Activated naive CD4-positive, alpha-beta T cell treated with anti-CD3 and anti-CD28 coated beads, Interleukin-2, amount 50 U/mL, for 24 hours (primary cell): ENCODE measurements around the gene CFAP45.

ENCODE experiments used
- H3K27ac Mint-ChIP-seq: one replicate; pipeline ENCODE4 v1.8.0; 2021; ENCODE audit warnings: mild to moderate bottlenecking, mixed read lengths
- H3K27me3 Mint-ChIP-seq: one replicate; pipeline ENCODE4 v1.8.0; 2021; ENCODE audit warnings: mixed read lengths
- H3K36me3 Mint-ChIP-seq: one replicate; pipeline ENCODE4 v1.8.0; 2021; ENCODE audit warnings: mixed read lengths
- H3K4me1 Mint-ChIP-seq: one replicate; pipeline ENCODE4 v1.8.0; 2021; ENCODE audit warnings: mixed read lengths
- H3K4me3 Mint-ChIP-seq: one replicate; pipeline ENCODE4 v1.8.0; 2021; ENCODE audit warnings: mild to moderate bottlenecking, mixed read lengths
- H3K9me3 Mint-ChIP-seq: one replicate; pipeline ENCODE4 v1.8.0; 2021; ENCODE audit warnings: mixed read lengths

CFAP45 gene

DNA sequence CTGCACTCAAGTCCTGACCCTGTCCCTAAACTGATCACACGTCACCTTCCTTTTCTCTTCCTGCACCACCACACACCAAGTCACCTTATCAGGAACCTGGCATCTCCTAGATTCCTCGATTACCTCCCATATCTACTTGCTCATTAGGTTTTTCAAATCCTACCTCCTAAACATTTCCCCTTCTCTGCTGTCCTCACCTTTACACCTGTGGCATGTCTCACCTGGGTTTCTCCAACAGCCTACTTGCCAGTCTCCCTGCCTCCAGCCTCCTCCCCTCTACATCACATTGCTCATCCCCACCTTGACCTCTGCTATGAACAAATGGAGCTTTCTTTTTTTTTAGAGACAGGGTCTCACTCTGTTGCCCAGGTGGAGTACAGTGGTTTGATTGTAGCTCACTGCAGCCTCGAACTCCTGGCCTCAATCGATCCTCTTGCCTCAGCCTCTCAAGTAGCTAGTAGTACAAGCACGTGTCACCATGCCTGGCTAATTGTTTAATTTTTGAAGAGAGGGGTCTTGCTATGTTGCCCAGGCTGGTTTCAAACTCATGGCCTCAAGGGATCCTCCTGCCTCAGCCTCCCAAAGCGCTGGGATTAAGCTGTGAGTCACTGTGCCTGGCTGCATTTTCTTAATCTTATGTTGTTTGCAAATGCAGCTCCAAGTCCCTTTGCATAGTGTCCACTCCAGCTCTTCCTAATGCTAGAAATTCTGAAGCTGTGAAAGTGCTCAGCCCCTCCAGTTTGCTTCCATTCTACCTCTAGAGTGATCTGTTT, 39.1 kb upstream of the CFAP45 start:
- Mint-ChIP-seq H3K9me3 (no peaks in the 10 kb centered on the region), H3K4me3 (no peak overlapping the region), H3K36me3 (no peaks in the 10 kb centered on the region), H3K27ac (no peak overlapping the region), H3K27me3 (peaks cover 14% of the 10 kb centered on the region), H3K4me1 (peaks cover 6% of the 10 kb centered on the region)

DNA sequence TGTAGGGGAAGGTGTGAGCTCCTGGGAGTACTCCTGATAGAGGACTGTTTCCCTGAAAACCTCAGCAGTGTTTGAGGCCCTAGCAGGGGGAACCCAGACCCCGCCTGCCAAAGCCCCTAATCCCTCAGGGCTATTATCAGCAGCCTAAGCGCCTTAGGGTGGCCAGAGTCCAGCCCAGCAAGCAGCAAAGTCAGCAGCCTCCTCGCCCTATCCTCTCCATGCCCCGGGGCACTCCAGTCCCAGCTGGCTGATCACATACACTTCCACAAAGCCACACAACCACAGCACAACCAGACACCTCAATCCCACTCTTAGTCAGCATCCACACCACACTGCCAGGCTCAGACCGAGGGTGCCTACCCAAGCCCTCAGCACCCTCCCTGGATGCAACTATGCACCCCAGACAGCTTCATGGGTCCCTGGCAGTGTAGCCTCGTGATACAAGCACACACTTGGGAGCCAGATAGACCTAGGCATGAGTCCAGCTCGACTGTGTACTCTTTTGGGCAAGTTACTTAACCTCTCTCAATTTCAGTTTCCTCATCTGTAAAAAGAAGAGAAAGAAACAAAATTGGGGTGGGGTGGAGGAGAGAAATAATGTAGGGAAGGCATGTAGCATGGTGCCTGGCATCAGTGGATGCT, 38.4 kb upstream of the CFAP45 start:
- H3K4me1 Mint-ChIP-seq, result peaks cover 6% of the 10 kb centered on the region
- H3K4me3 Mint-ChIP-seq, result no peak overlapping the region
- H3K27ac Mint-ChIP-seq, result no peak overlapping the region
- peaks cover 8% of the 10 kb centered on the region for H3K27me3 Mint-ChIP-seq
- H3K9me3 Mint-ChIP-seq, result no peaks in the 10 kb centered on the region
- no peaks in the 10 kb centered on the region for H3K36me3 Mint-ChIP-seq

DNA sequence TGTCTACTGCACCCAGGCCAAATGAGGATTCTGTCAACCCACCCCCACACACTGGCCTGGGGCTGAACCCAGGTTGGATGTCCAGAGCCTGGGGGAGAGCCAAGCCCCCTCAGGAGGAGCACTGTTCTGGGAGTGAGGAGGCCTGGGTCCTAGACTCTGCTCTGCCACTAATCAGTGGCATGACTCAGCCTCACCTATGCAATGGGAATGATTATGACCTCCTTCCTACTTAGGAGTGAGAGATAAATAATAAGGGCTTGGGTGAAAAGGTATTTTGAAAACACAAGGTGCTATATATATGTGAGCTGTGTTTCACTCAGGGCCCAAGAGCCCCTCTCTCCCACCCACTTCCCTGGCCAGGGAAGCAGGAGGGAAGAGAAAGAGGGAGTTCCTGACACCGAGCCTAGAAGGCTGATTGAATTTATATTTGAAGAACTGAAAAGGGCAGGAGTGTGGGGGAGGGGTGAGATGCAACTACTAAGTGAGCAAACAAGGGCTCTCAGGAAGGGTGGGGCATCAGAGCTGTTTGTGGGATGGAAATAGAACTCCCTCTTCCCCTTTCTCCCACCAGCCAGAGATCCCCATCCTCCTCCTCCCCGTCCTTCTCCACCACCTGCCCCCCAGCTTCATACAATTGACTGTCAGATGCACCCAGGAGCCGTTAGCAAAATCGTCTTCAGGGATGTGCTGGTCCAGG, 37.2 kb upstream of the CFAP45 start:
- Mint-ChIP-seq H3K27me3 (peaks cover 5% of the 10 kb centered on the region), H3K9me3 (no peaks in the 10 kb centered on the region), H3K36me3 (no peaks in the 10 kb centered on the region), H3K27ac (no peak overlapping the region), H3K4me1 (peaks cover 6% of the 10 kb centered on the region), H3K4me3 (no peak overlapping the region)

DNA sequence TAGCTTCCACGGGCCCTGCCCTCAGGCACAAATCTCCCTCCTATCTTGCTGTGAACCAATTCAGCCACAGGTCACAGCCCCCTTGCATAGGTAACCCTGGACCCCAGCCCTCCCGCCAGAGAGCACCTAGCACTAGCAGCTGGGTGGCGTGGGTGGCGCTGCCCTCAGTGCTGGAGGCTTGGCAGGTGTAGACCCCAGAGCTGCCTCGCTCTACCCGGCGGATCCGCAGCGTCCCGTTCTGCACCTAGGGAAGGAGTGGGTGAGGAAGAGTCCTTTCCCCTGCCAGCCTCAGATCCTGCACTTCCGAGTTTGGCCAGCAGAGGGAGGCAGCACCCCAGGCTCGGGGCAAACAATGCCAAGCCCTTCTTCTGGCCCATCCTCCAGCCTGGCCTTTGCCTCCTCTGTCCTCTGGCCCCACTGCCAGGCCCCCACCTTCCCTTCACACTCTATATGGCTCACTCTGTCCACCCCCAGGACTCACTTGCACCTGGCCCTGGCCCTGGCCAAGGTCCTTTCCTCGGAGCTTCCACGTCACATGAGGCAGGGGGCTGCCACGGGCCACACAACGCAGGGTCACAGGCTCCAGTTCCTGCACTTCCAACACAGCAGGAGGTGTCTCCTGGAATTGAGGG, 36.4 kb upstream of the CFAP45 start:
- Mint-ChIP-seq H3K36me3 (no peaks in the 10 kb centered on the region), H3K27ac (peak overlapping the region; percentile 38), H3K9me3 (no peaks in the 10 kb centered on the region)

DNA sequence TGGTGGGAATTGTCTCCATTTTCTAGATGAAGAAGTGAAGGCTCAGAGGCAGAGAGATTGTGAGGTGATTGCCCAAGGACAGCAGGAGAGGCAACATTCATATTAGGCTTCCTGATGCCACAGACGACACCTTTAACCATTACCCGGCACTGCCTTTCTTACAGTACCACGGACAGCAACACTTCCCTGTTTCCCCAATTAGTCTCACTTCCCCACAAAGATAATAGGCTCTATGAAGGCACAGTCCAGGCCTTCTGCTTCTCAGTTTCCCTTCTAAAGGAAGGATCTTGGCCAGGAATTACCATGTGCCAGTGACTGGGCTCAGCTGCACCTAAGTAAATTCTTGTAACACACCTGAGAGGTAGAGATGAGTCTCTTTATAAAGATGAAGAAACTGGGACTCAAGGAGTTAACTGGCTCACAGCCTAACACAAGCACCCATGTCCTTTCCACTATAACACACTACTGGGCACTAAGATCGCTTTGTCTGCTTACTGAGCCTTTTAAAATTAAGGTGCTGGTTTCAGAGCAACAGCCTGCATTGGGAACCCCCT, 35.8 kb upstream of the CFAP45 start:
- H3K36me3 Mint-ChIP-seq, result no peaks in the 10 kb centered on the region
- H3K9me3 Mint-ChIP-seq, result no peaks in the 10 kb centered on the region
- H3K4me3 Mint-ChIP-seq, result no peak overlapping the region
- peak overlapping the region; percentile 38 for H3K27ac Mint-ChIP-seq
- H3K4me1 Mint-ChIP-seq, result peaks cover 6% of the 10 kb centered on the region
- peaks cover 2% of the 10 kb centered on the region for H3K27me3 Mint-ChIP-seq

More for the DNA sequence above, 36.4 kb upstream of the CFAP45 start:
- Mint-ChIP-seq H3K27me3 (peaks cover 5% of the 10 kb centered on the region), H3K4me3 (no peak overlapping the region), H3K4me1 (peaks cover 6% of the 10 kb centered on the region)

DNA sequence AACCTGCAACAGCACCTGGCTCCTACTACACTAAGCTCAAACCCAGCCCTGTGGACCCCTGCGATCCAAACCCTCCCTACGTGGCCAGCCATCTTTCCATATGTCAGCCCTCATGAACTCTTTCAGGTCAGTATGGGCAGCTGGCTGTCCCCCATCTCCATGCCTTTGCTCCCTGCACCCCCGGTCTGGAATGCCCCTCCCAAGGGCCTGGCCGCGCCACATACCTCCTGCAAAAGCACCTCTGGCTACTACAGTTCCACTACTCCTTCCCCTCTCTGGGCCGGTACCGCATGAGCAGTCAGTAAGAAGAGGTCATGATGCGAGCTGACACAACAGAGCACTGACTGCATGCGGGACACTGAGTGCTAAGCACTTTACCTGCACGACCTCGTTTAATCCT, 35.3 kb upstream of the CFAP45 start:
- H3K36me3 Mint-ChIP-seq, result no peaks in the 10 kb centered on the region
- H3K4me3 Mint-ChIP-seq, result no peak overlapping the region
- peaks cover 2% of the 10 kb centered on the region for H3K27me3 Mint-ChIP-seq
- no peak overlapping the region for H3K27ac Mint-ChIP-seq
- H3K4me1 Mint-ChIP-seq, result peaks cover 6% of the 10 kb centered on the region
- H3K9me3 Mint-ChIP-seq, result no peaks in the 10 kb centered on the region

DNA sequence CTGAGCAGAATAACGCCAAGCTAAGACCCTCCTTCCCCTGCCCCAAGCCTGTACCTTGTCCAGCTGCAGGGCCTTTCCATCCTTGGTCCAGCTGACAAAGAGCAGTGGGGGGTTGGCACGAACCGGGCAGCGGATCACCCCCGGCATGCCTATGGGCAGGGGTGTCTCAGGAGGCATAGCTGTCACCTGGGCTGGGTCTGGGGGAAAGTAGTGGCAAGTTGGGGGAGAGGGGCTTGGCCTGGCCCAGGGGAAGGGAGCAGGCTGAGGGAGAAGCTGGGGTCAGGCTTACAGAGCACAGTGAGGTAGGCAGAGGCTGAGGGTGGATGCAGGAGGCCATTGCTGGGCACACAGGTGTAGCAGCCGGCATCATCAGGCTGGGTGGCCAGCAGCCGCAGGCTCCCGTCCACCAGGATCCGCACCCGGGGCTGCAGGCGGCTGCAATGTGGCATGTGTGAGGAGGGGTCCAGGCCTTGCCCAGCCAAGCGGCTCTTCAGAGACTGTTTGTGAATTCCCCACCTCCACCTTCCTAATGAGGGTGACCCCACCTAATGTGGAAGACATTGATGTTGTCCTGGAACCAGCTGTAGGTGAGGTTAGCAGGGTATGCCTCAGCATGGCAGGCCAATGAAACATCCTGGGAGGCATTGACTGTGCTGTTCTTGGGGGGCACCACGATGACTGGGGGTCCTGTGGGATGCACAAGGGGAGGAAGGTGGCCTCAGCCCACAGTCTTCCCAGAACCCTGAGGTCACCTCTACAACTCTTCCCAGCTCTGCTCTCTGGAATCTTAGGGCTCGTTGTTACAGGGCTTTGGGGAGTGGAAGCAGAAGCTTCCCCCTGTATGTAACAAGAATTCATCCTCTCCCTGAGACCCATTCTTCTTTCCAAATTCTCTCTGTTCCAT, 34.4 kb upstream of the CFAP45 start:
- Mint-ChIP-seq H3K36me3 (no peaks in the 10 kb centered on the region), H3K4me1 (peaks cover 6% of the 10 kb centered on the region), H3K9me3 (no peaks in the 10 kb centered on the region), H3K27me3 (peaks cover 2% of the 10 kb centered on the region), H3K4me3 (no peak overlapping the region), H3K27ac (no peak overlapping the region)

DNA sequence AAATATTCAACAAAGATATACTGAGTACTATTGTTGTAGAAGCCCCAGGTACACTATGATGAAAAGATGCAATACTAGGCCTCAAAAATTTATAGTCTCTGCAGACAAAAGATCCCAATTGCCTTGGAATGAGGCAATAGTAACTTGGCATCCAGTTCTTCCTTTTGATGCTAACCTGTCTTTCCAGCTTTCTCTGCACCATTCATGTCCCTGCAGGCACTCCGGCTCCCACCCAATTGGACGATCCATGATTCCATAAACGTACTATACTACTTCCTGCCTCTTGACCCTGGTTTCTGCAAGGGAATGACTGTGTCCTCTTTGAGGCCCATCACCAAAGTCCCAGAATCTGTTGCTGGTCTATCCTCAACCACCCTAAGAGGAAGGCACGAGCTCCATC, 33.4 kb upstream of the CFAP45 start:
- H3K4me3 Mint-ChIP-seq, result no peak overlapping the region
- no peaks in the 10 kb centered on the region for H3K27me3 Mint-ChIP-seq
- peaks cover 6% of the 10 kb centered on the region for H3K4me1 Mint-ChIP-seq
- H3K36me3 Mint-ChIP-seq, result no peaks in the 10 kb centered on the region
- no peaks in the 10 kb centered on the region for H3K9me3 Mint-ChIP-seq
- H3K27ac Mint-ChIP-seq, result no peak overlapping the region

DNA sequence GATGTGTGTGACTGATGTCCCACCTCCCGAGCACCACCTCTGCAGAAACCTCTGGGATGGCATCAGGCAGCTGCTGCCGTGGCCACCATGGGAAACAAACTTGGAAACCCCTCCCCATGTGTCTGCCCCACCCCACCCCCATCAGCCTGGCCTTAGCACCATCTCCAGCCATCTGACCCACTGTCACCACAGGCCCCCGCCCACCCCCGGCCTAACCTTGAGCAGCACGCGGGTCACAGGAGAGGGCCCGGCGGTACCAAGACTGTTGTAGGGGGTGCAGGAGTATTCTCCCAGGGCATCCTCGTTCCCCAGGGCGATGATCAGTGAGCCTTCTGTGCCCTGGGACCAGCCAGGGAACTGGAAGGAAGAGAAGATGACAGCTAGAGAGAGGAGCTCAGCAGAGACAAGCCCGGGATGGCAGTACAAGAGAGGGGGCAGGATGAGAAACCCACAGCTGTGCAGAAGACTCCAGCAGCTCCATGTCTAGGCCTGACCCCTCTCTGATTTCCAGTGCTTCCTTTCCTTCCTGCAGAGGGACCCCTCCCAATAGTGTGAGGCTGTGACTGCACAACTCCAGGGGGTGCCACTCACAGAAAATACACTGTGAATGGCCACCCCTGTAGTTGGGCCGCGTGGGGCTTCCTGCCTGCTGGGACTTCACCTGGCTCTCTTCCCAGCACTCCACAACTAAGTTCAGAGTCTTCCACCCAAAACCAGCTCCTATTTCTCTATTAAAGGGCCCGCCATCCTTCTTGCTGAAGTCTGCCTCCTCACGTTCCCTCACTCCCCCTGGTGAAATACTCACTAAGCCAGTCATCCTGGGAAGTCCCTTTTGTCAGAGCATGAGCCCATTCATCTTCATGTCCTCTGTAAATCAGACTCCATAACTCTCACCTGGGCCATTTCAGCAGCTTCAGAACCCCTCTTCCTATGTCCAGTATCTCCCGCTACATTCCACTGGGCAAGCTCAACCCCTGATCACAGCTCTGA, 32.6 kb upstream of the CFAP45 start:
- Mint-ChIP-seq H3K27me3 (no peaks in the 10 kb centered on the region), H3K4me3 (no peak overlapping the region), H3K27ac (no peak overlapping the region), H3K4me1 (peaks cover 6% of the 10 kb centered on the region), H3K36me3 (no peaks in the 10 kb centered on the region), H3K9me3 (no peaks in the 10 kb centered on the region)

DNA sequence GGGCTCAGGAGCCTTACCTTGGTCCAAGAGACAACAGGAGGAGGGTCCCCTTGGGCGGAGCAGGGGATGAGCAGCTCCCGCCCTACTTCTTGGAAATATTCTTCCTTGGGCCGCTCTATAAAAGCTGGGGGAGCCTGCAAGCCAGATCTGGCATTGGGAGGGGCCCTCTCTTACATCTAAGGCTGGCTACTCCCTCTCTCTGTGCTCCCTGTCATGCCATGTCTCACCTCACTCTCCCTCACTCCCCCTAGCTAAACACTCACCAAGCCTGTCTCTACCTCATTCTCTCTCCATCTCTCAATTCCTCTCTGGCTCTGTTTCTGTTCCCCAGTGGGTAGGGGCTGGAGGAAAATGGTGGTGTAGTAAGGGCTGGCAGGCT, 31.8 kb upstream of the CFAP45 start:
- Mint-ChIP-seq H3K36me3 (no peaks in the 10 kb centered on the region), H3K4me1 (peaks cover 8% of the 10 kb centered on the region), H3K4me3 (no peak overlapping the region), H3K27ac (no peak overlapping the region), H3K27me3 (no peaks in the 10 kb centered on the region), H3K9me3 (no peaks in the 10 kb centered on the region)

DNA sequence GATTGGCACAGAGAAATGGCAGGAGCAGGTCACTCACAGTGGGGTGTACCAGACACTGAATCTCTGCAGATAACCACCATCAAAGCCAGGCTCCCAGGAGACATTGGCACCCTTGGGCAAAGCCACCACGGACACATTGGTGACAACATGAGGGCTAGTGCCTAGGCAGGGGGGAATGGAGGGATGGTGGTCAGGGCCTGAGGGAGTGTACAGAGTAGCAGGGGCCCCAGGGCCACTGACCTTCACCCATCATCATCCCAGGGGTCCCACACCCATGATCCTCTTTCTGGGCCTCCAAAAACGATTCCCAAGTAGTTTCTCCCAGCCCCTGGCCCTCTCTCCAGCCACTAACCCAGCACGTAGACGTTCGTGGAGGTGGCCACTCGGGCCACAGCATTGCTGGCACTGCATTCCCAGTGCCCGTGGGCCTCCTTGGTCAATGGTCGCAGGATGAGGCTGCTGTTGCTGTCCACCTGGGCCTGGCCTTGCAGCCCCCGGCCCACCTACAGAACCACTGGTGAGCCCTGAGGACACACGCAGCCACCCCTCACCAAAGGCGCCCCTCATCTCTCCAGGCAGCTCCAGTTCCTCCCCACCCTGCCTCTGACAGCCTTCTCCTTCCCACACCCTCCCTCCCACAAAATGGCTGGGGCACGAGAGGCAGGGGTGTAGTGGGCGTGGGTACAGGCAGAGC, 31.3 kb upstream of the CFAP45 start:
- Mint-ChIP-seq H3K4me3 (no peak overlapping the region), H3K36me3 (no peaks in the 10 kb centered on the region), H3K27ac (no peak overlapping the region), H3K4me1 (peaks cover 10% of the 10 kb centered on the region), H3K9me3 (no peaks in the 10 kb centered on the region), H3K27me3 (no peaks in the 10 kb centered on the region)

DNA sequence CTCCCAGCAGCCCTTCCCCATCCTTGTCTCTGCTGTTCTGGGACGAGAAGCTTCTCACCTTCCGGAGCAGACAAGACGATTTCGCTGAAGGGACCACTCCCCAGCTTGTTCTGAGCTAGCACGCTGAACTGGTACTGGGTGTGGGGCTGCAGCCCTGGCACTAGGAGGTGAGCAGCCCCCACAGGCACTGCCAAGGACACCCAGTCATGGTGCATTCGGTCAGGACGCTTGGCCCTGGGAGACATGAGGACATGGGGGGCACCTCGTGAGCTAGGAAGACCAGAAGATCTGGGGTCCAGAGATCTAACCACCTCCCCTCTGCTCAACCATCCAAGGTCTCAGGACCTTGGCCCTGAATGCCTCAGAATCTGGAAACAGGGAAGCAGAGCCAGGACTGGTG, 30.7 kb upstream of the CFAP45 start:
- Mint-ChIP-seq H3K9me3 (no peaks in the 10 kb centered on the region), H3K4me3 (no peak overlapping the region), H3K27ac (no peak overlapping the region), H3K27me3 (no peaks in the 10 kb centered on the region), H3K4me1 (peaks cover 14% of the 10 kb centered on the region), H3K36me3 (no peaks in the 10 kb centered on the region)

DNA sequence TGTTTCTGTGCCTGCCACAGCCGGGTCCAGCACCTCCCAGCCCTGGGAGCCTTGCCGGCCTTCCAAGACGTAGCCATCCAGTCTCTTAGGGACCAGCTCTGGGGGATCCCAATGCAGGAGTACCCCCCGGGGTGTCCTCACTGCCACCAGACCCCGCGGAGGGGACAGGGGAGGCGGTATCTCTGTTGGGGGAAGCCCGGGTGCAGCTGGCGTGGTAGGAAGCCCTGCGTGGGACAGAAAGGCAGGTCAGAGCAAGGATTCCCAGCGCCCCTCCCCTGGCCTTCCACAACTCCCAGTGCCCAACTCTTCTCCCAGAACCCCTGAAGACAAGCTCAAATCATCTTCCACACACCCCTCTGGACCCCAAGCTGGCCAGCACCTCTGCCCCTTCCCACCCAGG, 30.3 kb upstream of the CFAP45 start:
- H3K4me3 Mint-ChIP-seq, result no peak overlapping the region

More for the DNA sequence above, 30.3 kb upstream of the CFAP45 start:
- H3K27ac Mint-ChIP-seq, result no peak overlapping the region
- H3K27me3 Mint-ChIP-seq, result no peaks in the 10 kb centered on the region
- H3K36me3 Mint-ChIP-seq, result peaks cover 2% of the 10 kb centered on the region
- no peaks in the 10 kb centered on the region for H3K9me3 Mint-ChIP-seq
- peaks cover 18% of the 10 kb centered on the region for H3K4me1 Mint-ChIP-seq
